Activated CD8-positive, alpha-beta T cell treated with anti-CD3 and anti-CD28 coated beads, Interleukin-2, amount 10 ng/mL, durations not matched to agents 7 days and 5 days (primary cell): ENCODE data around the gene LRRN3. TPM values are rescaled to one million over a fixed set of nuclear protein-coding genes. Genes with fewer than 3 reads are reported as not detected.

ENCODE experiments used
- ATAC-seq: fragments of 150-1000 bp; cut with Tn5 transposase; one replicate; pipeline ENCODE4 v1.10.0; 2021; ENCODE audit warnings: moderate library complexity
- CTCF ChIA-PET: fragments of 350-600 bp; sonication (Branson Sonifier 250); formaldehyde crosslinking; loops from one replicate; lab custom pipeline; 2021; ENCODE audit warnings: antibody characterized with exemption; lab: Charles Lee
- POLR2A ChIA-PET: fragments of 350-600 bp; sonication (Branson Sonifier 250); formaldehyde crosslinking; loops from one replicate; lab custom pipeline; 2021; ENCODE audit warnings: antibody characterized with exemption; lab: Charles Lee
- DNase-seq: peaks from one replicate; pipeline ENCODE4 v3.0.0-alpha.2; 2020
- H3K27ac Mint-ChIP-seq: one replicate; pipeline ENCODE4 v1.8.0; 2021; ENCODE audit warnings: mild to moderate bottlenecking, mixed read lengths
- H3K27me3 Mint-ChIP-seq: one replicate; pipeline ENCODE4 v1.8.0; 2021; ENCODE audit warnings: low read depth, mixed read lengths
- H3K36me3 Mint-ChIP-seq: one replicate; pipeline ENCODE4 v1.8.0; 2021; ENCODE audit warnings: low read depth, mixed read lengths
- H3K4me1 Mint-ChIP-seq: one replicate; pipeline ENCODE4 v1.8.0; 2021; ENCODE audit warnings: low read depth, mixed read lengths
- H3K4me3 Mint-ChIP-seq: one replicate; pipeline ENCODE4 v1.8.0; 2021; ENCODE audit warnings: mild to moderate bottlenecking, mixed read lengths
- H3K9me3 Mint-ChIP-seq: one replicate; pipeline ENCODE4 v1.8.0; 2022; ENCODE audit warnings: mixed read lengths; ENCODE audit not compliant: insufficient read depth
- total RNA-seq, 2 experiments: library from RNA; stranded (reverse); gene quantifications; one replicate each; pipeline ENCODE4 v1.2.3, GENCODE V29; 2021

The LRRN3 gene
- total RNA-seq, 2 experiments from 2014 or later, result 196 to 204 TPM

DNA sequence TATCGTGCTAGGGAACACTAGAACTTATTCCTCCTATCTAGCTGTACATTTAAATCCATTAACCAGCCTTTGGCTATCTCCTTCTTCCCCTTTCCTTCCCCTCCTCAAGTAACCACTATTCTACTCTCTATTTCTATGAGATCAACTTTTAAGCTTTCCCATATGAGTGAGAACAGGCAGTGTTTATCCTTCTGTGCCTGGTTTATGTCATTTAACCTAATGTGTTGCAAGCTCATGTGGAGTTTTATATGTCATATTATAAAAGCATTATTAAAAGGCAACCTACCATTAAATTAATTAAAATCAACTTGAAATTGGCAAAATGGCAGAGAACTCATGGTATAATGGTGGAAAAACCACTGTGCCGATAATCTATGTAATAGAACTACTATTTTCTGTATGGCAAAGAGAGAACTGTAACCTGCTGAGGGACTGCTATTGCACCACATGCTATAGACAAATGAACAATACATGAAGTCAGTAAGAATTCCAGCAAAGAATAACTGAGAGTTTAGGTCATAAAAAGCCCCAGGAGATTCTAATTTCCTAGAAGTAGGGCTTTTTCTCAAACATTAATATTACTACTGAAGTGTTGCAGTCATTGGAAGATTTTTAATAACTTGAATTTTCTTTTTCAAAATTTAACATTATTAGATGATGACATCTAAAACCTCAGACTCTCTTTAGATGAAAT lies 81.8 kb downstream of the LRRN3 start:
- ChIA-PET CTCF (no interaction called here), POLR2A (no interaction called here)
- DNase-seq (no peak), ATAC-seq (no peak)
- Mint-ChIP-seq H3K27ac (no peak overlapping the region), H3K4me3 (no peak overlapping the region), H3K9me3 (no peaks in the 10 kb centered on the region), H3K27me3 (no peaks in the 10 kb centered on the region), H3K4me1 (peaks cover 10% of the 10 kb centered on the region), H3K36me3 (no peaks in the 10 kb centered on the region)

GRCh38 chr7:111173528-111173927 lies 82.6 kb downstream of the LRRN3 start:
- no peak for ATAC-seq

DNA sequence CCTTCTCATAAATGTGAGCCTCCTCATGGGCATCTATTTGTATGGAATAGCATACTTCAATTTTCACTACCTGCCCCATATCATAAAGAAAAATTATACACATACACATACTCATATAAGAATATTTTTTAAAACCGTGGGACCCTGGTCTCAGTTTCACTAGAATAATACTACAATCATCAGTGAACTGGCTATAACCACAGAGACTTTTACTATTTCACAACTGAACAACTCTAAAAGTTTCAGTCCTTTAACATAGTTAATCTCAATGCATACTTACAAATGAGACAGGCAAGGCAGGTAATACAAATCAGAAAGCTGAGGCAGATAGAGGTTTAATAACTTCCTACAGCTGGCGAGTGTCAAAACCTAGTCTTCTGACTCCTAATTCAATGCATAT lies 83.1 kb downstream of the LRRN3 start:
- Mint-ChIP-seq H3K9me3 (no peaks in the 10 kb centered on the region), H3K4me3 (no peak overlapping the region), H3K27me3 (no peaks in the 10 kb centered on the region), H3K27ac (no peak overlapping the region), H3K4me1 (peaks cover 10% of the 10 kb centered on the region), H3K36me3 (no peaks in the 10 kb centered on the region)
- DNase-seq, result no peak
- no peak for ATAC-seq
- ChIA-PET POLR2A (no interaction called here), CTCF (no interaction called here)

More at GRCh38 chr7:111173528-111173927, 82.6 kb downstream of the LRRN3 start:
- Mint-ChIP-seq H3K36me3 (no peaks in the 10 kb centered on the region), H3K9me3 (no peaks in the 10 kb centered on the region), H3K4me3 (no peak overlapping the region), H3K27me3 (no peaks in the 10 kb centered on the region), H3K4me1 (peaks cover 10% of the 10 kb centered on the region), H3K27ac (no peak overlapping the region)
- DNase-seq, result no peak
- CTCF ChIA-PET, result no interaction called here
- POLR2A ChIA-PET, result no interaction called here

GRCh38 chr7:111174510-111174909 lies 83.6 kb downstream of the LRRN3 start:
- ChIA-PET POLR2A (no interaction called here), CTCF (no interaction called here)
- no peaks in the 10 kb centered on the region for H3K36me3 Mint-ChIP-seq
- no peaks in the 10 kb centered on the region for H3K9me3 Mint-ChIP-seq
- DNase-seq (no peak), ATAC-seq (no peak)
- H3K4me3 Mint-ChIP-seq, result no peak overlapping the region
- H3K4me1 Mint-ChIP-seq, result peaks cover 10% of the 10 kb centered on the region
- H3K27ac Mint-ChIP-seq, result no peak overlapping the region
- H3K27me3 Mint-ChIP-seq, result no peaks in the 10 kb centered on the region
